Fibroblast of upper back skin (primary cell): Measurements from ENCODE around the gene CUEDC1.
A peak's percentile ranks its signal among the peaks of the same experiment; 100 is the strongest.

Experiments used
- DNase-seq: peaks from one replicate; pipeline ENCODE4 v3.0.0-alpha.2; 2013

CUEDC1 gene

GRCh38 chr17:57957120-57957850 is 2.1 kb upstream of the CUEDC1 start:
- no peak for DNase-seq

DNA sequence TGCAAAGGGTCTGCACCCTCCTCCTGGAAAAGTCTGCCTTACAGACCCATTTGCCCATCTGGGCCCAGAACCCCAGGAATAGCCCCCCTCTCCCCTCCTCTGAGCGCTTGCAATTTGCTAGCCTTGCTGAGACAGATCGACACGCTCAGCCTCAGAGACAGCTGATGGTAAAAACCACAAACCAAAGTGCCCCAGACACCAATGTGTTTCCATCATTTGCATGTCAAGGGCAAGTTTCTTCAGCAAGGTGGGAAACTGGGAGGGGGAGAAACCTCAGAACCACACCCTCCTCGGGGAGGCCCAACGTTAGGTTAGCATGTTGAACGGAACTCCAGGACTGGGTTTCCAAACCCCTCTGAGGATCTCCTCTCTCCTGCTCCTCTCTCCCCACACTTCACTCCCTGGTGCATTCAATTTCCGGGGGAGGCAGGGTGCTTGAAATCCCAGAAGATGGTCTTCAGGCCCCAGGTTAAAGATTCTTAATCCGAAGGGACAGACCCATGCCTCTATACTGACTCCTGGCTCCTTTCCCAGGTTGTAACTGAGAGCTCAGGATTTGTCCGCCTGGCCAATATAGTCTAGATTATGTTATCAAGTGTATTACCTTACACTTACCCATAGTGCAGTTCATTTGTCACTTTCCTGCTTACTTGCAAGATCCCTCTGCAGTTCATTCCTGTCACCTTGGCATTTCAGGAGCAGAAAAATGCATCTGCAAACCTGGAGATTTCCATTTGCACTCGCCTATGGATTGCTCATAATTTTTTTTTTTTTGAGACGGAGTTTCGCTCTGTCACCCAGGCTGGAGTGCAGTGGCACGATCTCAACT is 1.3 kb upstream of the CUEDC1 start:
- no peak for DNase-seq

GRCh38 chr17:57954397-57955182 is 622 bp downstream of the CUEDC1 start:
- peak; percentile 65 for DNase-seq

GRCh38 chr17:57953705-57954396 is 1.4 kb downstream of the CUEDC1 start:
- DNase-seq = no peak

DNA sequence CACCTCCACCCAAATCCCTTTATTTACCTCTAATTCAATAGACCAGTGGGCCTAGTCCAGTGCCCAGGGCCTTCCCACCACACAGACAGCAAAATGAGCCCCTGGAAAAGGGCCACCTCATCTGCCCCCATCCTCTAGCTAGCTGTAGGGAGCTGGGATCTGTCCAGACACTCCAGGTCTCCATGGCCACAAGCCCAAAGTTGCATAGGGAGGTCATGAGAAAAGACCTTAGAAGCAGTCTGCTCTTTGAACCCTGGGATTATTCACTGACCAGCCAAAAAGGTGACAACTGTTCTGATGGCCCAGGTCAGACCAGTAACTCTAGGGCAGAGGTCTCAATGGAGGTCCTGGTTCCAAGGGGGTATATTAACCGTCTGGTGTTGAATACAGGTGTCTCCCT is 2.0 kb downstream of the CUEDC1 start:
- no peak for DNase-seq

DNA sequence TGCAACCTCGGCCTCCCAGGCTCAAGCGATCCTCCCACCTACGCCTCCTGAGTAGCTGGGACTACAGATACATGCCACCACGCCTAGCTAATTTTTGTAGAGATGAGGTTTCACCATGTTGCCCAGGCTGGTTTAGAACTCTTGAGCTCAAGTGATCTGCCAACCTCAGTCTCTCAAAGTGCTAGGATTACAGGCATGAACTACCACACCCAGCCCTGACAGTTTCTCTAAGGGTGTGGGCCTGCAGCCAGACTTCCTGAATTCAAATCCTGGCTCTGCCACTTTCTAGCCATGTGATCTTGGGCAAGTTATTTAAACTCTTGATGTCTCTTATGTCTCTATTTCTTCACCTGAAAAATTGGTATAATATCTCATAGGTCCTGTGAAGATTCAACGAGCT is 5.6 kb downstream of the CUEDC1 start:
- no peak for DNase-seq

DNA sequence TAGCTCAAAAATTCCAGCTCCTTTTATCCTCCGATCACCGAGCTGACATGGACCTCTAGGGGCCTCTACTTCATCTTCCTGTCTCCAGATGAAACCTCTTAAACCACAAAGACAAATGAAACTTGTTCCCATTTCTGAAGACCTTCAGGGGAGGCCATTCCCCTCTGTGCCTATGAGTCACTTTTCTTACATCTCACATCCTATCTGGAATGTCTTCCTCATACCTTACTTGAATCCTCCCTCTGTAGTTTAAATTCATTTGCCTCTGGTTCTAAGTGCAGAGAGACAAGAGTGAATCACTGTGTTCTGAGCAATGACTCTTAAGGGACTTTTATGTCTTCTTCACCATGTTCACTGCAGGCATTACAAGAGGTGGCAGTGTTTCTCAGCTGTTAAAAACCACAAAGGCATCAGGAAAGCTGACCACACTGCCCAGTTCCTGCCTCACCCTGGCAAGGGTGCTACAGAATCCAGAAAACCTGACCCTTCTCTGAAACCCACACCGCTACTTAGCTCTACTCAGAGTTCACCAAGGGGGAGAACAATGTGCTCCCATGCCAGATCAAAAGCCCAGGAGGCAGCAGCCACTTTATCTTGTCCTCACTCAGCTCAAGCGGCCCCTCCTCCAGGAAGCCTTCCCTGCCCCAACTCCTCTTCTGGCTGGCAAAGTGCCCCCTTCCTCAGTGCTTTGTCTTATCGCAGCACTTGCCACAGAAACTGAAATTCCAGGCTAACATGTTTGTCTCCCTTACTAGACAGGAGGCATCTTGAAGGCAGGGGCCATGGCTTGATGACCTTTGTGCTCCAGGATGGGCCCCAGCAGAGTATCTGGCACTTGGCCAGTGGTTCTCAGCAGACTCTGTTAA is 6.4 kb downstream of the CUEDC1 start:
- DNase-seq = peak; percentile 99

GRCh38 chr17:57948169-57948554 is 7.0 kb downstream of the CUEDC1 start:
- DNase-seq = no peak

- no peak for DNase-seq
These were observed 7.8 kb downstream of the CUEDC1 start for GRCh38 chr17:57947369-57947768.

- peak; percentile 59 for DNase-seq
These were observed 8.3 kb downstream of the CUEDC1 start for GRCh38 chr17:57946798-57947358.

- peak; percentile 73 for DNase-seq
These were observed 9.0 kb downstream of the CUEDC1 start for GRCh38 chr17:57945996-57946797.

- DNase-seq = peak; percentile 82
These were observed 10.3 kb downstream of the CUEDC1 start for GRCh38 chr17:57944908-57945307.

GRCh38 chr17:57943645-57944044 is 11.6 kb downstream of the CUEDC1 start:
- DNase-seq = no peak

- DNase-seq = peak; percentile 60
These were observed 12.1 kb downstream of the CUEDC1 start for GRCh38 chr17:57943140-57943539.

- DNase-seq = no peak
These were observed 13.5 kb downstream of the CUEDC1 start for GRCh38 chr17:57941384-57942370.

- DNase-seq = no peak
These were observed 14.4 kb downstream of the CUEDC1 start for GRCh38 chr17:57940653-57941329.

GRCh38 chr17:57940231-57940630 is 15.0 kb downstream of the CUEDC1 start:
- DNase-seq = no peak

- DNase-seq = no peak
These were observed 15.4 kb downstream of the CUEDC1 start for GRCh38 chr17:57939797-57940196.

DNA sequence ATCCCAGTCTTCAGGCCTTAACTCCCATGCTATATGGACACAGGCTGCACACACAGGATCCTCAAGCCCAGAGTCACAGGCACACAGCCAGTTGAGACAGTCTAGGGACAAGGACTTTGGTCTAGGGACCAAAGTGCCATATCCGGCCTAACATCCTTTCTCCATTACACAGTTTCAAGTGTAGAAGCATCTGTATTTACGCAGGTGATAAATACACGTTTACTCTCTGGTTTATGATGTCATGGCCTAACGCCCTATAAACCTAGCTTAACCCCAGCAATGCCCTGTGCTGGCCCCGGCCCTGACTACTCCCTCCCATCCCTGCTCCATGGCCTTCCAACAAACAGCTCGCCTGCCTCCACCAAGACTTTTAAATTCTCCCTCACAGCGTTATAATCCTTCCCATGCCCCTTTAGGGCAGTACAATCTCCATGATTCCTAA is 17.1 kb downstream of the CUEDC1 start:
- no peak for DNase-seq
